Fibroblast of peridontal ligament (primary cell): ENCODE measurements around the gene MPHOSPH6.
A peak's percentile ranks its signal among the peaks of the same experiment; 100 is the strongest.
"Not testable (repeated sequence)": the region's sequence is repeated elsewhere in the genome, so short reads cannot be mapped to it uniquely, and the experiment has no call there.

Experiments used
- DNase-seq: peaks from one replicate; pipeline ENCODE4 v3.0.0-alpha.2; 2010; ENCODE audit errors: extremely low read depth

MPHOSPH6 gene

GRCh38 chr16:82169861-82170845 lies at the start of gene MPHOSPH6:
Gene MPHOSPH6, minus strand, starts transcription at chr16:82170224. Its CDS starts 49 bp downstream, at chr16:82170175.
- DNase-seq = peak; percentile 84

- no peak for DNase-seq
Measured at GRCh38 chr16:82219298-82219697, 49.3 kb upstream of the MPHOSPH6 start.

DNA sequence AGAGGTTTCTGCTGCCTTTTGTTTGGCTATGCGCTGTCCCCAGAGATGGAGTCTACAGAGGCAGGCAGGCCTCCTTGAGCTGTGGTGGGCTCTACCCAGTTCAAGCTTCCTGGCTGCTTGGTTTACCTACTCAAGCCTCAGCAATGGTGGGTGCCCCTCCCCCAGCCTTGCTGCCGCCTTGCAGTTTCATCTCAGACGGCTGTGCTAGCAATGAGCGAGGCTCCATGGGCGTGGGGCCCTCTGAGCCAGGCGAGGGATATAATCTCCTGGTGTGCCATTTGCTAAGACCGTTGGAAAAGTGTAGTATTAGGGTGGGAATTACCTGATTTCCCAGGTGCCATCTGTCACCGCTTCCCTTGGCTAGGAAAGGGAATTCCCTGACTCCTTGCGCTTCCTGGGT lies 39.3 kb upstream of the MPHOSPH6 start:
- DNase-seq = not testable (repeated sequence)

DNA sequence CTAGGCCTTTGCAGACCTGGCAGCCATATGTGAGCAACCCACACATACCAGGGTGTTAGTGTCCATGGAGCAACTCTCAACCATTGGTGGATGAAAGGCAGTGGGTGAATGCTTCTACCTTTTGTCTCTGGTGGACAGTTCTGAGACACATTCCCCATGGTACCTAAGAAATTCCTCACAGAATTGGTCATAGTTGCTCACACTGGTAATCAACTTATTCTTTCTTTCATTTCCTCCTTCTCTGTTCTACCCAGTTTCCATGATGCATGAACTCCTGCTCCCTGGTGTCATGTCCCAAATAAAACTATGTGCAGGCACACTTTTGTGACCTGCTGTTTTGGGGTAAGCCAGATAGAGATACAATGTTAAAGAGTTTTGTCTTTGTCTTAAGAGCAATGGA lies 33.2 kb upstream of the MPHOSPH6 start:
- no peak for DNase-seq

DNA sequence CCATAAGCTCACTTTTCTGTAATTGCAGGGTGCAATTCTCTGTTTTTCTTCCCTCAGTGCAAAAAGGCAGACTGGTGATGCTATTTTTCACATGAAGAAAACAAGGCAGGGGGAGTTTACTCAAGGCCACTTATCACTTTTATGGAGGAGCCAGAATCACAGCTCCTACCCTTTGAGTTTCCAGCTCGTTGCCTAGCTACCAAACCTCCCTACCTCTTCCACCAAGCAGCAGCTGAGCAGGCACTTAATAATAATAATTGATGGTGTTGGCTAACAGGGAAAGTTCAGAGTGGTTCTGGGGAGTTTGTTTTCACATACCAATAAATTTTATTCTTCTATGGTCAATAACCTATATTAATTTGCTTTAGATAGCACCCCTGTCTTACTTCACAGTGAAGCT lies 31.9 kb upstream of the MPHOSPH6 start:
- no peak for DNase-seq

DNA sequence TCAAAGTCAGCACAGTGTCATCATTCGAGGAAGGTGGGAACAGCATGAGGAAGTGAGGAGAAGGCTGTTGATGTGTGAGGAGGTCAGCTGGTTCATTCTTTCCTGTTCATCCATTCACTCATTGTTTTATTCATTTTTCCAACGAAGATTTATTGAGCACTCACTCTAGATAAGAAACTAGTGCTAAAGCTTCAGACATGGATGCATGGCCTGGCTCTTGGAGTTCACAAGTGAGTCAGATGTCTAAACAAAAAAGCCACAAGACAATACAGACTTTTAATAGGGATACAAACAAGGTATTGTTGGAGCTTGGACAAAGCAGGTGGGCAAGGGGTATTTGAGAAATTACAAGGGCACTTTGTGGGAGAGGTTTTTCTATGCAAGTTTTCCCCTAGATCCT lies 31.3 kb upstream of the MPHOSPH6 start:
- no peak for DNase-seq

DNA sequence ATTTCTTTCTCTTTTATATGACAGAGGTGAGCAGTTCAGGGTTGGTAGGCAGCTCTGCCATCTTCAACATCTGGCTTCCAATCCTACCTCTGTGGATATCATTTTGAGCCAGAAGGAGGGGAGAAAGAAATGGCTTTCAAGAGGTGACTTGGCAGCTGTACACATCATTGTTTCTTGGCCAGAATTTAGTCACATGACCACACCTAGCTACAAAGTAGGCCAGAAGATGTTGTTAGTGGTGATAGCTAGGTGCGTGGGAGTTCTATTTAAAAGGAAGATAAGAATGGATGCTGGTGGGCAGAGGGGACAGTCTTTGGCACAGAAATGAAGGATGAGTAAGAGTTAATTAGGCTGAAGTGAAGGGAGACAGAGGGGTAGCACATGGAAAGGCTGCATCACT lies 29.2 kb upstream of the MPHOSPH6 start:
- DNase-seq = no peak

DNA sequence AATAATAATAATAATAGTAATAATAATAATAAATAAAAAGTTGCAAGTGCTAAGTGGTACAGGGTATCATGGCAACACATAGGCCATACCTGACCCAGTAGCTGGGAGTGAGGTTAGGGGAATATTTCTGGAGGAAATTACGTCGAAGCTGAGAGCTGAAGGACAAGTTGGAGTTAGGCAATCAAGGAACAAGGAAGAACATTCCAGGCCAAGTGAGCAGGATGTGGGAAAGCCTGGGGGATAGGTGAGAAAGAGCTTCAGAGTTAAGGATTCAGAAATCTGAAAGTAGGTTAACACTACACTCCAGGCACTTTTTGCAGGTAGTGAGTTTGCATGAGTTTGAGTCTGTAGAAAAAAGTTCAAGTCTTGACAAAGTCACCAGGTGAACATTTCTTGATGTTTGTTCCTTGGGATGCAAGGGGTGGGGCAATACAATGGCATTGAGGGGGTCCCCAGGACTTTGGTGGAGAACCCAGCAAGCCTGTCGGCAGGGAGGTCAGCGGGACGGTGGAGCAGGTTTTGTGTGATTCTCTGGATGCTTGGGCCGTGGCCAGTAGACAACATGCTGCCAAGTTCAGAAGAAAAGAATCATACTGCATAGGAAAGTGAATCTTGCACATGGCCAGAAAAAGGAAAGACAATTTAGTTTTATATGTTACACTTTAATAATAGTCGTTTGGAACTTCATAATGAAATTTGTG lies 27.7 kb upstream of the MPHOSPH6 start:
- DNase-seq = no peak

GRCh38 chr16:82195917-82196494 lies 26.0 kb upstream of the MPHOSPH6 start:
- DNase-seq = peak; percentile 18

DNA sequence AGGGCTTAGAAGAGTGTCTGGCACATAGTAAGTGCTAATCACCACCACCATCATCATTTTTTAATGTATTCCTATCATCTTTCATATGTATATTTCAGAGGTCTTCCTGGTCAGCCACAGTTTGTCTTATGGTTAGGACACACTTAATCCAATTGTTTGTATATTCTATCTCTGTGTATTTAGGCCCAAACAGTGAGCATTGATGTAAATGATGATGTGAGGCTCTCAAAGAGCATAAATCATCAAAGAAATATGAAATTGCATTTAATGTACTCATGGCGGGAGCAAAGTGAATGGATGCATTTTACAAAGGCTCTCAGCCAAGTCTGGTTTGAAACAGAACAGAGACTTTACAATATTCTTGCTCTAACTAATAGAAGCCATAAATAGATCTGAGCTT lies 24.1 kb upstream of the MPHOSPH6 start:
- DNase-seq = no peak

GRCh38 chr16:82192665-82193064 lies 22.6 kb upstream of the MPHOSPH6 start:
- DNase-seq = peak; percentile 55

- DNase-seq = no peak
Measured at GRCh38 chr16:82190386-82190785, 20.4 kb upstream of the MPHOSPH6 start.

GRCh38 chr16:82187829-82188228 lies 17.8 kb upstream of the MPHOSPH6 start:
- no peak for DNase-seq

- DNase-seq = no peak
Measured at GRCh38 chr16:82185012-82185411, 15.0 kb upstream of the MPHOSPH6 start.

DNA sequence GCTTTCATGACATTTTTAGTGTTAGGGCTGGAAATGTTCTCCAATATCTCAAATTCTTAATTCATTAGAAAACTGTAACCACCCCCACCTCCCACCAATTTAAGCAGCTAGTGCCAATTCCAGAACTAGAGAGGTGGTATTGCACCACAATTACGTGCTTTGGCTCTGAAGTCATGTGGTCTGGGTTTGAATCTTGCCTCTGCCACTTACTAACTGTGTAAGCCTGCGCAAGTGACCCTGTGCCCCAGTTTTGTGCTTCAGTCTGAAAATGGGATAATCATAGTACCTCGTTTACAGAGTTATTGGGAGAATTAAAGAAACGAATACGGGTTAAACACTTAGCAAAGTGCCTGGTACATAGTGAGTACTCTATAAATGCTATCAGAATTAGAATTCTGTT lies 14.2 kb upstream of the MPHOSPH6 start:
- no peak for DNase-seq

DNA sequence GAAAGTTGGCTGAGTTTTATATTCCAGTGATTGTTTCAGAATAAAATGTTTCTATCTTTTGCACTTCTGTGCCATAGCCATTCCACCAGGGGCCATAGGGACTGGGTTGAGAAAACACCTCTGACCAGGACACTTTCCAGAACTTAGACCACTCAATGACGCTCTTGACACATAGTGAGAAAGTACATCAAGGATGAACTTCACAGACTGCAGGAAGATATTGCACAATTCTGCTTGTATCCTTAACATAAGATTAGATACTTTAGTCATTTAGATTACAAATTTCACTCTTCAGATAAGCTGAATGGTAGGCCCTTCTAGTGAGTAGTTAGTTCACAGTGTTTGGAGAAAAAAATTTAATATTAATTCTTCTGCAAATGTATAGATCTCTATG lies 13.0 kb upstream of the MPHOSPH6 start:
- DNase-seq = no peak

- DNase-seq = no peak
Measured at GRCh38 chr16:82182266-82183003, 12.4 kb upstream of the MPHOSPH6 start.

GRCh38 chr16:82181461-82182185 lies 11.6 kb upstream of the MPHOSPH6 start:
- no peak for DNase-seq

DNA sequence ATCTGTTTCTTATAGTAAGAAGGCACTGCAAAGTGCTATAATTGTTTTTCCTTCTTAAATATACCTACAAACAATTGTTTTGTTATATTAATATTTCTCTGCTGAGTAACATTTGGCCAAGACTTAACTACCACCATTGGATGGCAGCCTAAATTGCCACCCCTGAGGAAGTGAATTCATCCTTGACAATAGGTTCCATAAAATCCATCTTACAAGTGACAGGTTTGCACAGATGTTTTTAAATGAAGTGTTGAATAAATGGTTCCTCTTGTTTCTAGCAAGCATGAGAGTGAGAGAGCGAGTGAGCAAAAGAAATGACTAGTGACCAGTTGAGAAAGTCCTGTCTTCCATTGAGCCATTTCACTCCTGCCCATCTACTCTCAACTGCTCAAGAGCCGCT lies 8.3 kb upstream of the MPHOSPH6 start:
- no peak for DNase-seq

GRCh38 chr16:82177555-82177954 lies 7.5 kb upstream of the MPHOSPH6 start:
- DNase-seq = no peak

GRCh38 chr16:82176204-82176603 lies 6.2 kb upstream of the MPHOSPH6 start:
- DNase-seq = no peak
